ENCODE measurements around the gene SNRPD2.
"Not testable (repeated sequence)": the region's sequence is repeated elsewhere in the genome, so short reads cannot be mapped to it uniquely, and the experiment has no call there.

SNRPD2 gene

DNA sequence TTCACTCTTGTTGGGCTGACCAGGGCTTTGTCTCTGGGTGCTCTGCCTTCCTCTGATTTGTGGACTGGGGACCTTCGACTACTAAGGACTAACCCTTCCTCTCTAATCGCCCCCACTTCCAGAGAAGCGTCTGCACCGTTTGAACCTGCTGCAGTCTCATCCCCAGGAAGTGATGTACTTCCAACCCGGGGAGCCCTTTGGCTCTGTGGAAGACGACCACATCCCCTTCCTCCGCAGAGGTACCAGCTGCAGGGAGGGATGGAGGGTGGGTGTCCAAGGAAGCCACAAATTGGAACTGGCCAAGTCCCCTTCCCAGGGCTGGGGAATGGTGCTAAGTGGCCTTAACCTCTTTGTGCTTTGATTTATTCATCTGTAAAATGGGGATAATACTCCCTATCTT is 9.9 kb upstream of the SNRPD2 start:
- DNase-seq (ENCODE audit: low read depth), result no peak

DNA sequence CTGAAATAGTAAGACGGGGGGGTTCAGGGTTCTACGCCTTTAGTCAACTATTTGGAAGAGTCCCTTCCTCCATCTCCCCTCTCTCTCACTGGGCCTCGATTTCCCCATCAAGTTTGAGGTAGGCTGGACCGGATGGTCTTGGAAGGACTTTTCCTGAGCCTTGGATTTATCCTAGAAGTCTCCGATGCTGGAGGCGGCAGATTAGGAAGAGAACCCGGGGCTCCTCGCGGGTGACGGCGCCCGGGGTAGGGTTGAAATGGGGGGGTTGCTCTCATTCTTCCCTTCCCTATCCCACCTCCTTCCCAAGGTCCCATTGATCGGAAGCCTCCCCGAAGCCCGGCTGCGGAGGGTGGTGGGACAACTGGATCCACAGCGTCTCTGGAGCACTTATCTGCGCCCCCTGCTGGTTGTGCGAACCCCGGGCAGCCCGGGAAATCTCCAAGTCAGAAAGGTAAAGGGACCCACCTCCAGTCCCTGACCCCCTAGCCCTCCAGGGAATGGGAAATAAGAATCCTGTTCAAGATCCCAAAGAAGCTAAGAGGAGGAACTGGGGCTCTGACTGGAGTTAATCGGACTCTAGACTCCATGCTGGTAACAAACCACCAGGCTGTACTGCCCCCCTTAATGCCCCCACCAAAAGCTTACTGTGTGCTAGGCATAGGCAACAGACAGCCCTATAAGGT is 1.5 kb upstream of the SNRPD2 start:
- DNase-seq (ENCODE audit: low read depth), result no peak

DNA sequence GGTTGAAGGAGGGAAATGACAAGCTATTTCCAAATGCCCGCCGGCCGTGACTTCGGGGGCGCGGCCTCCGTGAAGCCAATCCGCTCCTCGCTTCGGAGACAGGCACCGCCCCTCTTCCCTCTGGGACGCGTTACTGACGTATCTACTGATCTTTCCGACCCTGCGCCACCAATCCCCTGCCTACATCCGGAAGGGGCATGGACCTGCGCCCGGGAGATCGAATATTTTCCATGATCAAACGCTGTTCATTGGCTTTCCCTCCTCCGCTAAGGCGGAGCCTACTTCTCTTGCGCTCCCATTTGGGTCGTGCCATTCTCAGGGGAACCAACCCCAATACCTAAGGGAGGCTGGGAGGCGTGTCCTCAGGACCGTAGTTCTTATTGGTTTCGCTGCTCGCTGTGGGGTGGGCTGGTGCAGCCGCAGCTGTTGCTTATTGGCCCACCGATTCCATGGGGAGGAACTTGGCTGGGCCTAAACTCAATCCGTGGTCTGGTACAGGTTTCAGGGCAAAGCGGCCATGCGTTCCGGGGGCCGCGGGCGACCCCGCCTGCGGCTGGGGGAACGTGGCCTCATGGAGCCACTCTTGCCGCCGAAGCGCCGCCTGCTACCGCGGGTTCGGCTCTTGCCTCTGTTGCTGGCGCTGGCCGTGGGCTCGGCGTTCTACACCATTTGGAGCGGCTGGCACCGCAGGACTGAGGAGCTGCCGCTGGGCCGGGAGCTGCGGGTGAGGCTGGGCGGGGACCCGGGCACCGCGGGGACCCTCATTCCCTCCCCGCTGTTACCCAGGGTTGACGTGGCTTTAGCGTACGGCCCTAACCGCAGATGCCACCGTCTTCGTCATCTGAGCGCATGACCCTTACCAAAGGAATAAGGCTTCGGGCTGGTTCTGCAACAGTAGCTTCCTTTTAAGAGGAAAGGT is 693 bp upstream of the SNRPD2 start, which contains the start of gene QPCTL:
Gene QPCTL, plus strand, starts transcription at position 480 of the 919 bp plus-strand sequence. Its CDS starts 38 bp downstream, at position 518.
- peak; percentile 98 for DNase-seq (ENCODE audit: low read depth)

DNA sequence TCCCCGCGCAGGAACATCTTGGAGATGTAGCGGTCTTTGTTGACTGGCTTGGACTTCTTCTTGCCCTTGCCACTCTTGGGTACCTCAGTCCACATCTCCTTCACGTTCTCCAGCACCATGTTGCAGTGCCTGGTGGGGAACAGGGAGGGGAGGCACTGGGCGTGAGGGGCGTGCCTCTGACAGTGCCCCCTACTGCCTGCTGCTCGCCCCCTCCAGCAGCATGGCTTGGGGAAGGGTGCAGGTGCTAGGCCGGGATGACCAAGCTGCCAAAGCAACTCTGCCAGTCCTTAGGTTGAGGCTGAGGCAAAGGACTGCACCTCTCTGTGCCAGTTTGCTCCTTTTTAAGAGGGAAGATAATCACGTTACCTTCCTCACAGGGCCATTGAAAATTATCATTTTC is 4.2 kb downstream of the SNRPD2 start:
- DNase-seq (ENCODE audit: low read depth), result no peak

DNA sequence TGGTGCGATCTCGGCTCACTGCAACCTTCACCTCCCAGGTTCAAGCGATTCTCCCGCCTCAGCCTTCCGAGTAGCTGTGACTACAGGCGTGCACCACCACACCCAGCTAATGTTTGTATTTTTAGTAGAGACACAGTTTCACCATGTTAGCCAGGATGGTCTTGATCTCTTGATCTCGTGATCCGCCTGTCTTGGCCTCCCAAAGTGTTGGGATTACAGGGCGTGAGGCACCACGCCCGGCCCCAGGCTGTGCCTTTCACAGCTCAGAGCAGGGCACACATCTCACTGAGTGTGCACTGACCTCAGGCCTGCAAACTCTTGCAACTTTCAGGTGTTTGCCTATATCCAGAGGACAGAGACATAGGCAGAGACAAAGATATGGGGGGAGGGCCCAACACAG is 6.7 kb downstream of the SNRPD2 start:
- DNase-seq (ENCODE audit: low read depth), result not testable (repeated sequence)

DNA sequence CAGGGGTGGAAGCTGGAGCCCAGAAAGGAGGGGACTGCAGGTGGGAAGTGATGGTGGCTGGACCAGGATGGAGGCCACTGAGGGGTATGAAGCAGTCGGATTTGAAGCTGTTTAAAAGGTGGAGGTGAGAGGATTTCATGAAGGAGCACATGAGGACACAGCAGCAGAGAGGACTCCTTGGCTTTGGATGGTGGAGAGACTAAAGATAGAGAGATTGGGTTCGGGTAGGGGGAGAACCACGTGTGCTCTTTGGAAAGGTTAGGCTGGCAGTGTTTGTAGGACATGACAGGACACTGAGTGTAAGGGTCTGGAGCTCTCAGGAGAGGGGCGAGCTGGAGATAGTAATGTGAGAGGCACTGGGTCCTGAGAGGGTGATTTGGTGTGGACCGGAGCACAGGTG is 8.8 kb downstream of the SNRPD2 start:
- DNase-seq (ENCODE audit: low read depth), result no peak

DNA sequence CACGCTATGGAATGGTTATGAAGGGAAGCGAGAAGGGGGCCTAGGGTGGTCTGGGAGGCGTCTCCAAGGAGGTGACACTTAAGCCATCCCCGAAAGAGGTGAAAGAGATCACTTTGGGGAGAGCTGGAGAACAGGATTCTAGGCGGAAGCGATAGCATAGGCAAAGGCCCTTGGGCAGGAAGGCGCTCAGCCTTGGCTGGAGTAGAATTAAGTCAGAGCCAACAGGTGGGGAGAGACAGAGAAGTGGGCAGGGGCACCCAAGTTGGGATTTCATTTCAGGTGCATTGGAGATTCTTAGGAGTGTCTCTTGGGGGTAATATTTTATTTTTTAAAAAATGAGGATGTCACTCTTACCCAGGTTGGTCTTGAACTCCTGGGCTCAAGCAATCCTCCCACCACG is 9.6 kb downstream of the SNRPD2 start:
- no peak for DNase-seq (ENCODE audit: low read depth)

DNA sequence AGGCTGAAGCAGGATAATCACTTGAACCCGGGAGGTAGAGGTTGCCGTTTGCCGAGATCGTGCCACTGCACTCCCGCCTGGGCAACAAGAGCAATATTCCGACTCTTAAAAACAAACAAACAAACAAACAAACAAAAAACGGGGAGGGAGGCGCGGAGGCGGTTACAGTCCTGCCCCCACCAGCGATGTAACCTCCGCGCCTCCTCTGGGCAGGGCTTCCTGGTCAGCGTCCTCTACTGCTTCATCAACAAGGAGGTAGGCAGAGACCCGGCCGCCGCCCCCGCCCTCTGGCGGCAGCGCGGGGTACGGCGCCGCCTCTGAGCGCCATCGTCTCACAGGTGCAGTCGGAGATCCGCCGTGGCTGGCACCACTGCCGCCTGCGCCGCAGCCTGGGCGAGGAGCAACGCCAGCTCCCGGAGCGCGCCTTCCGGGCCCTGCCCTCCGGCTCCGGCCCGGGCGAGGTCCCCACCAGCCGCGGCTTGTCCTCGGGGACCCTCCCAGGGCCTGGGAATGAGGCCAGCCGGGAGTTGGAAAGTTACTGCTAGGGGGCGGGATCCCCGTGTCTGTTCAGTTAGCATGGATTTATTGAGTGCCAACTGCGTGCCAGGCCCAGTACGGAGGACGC is 10.2 kb downstream of the SNRPD2 start:
- peak; percentile 76 for DNase-seq (ENCODE audit: low read depth)

DNA sequence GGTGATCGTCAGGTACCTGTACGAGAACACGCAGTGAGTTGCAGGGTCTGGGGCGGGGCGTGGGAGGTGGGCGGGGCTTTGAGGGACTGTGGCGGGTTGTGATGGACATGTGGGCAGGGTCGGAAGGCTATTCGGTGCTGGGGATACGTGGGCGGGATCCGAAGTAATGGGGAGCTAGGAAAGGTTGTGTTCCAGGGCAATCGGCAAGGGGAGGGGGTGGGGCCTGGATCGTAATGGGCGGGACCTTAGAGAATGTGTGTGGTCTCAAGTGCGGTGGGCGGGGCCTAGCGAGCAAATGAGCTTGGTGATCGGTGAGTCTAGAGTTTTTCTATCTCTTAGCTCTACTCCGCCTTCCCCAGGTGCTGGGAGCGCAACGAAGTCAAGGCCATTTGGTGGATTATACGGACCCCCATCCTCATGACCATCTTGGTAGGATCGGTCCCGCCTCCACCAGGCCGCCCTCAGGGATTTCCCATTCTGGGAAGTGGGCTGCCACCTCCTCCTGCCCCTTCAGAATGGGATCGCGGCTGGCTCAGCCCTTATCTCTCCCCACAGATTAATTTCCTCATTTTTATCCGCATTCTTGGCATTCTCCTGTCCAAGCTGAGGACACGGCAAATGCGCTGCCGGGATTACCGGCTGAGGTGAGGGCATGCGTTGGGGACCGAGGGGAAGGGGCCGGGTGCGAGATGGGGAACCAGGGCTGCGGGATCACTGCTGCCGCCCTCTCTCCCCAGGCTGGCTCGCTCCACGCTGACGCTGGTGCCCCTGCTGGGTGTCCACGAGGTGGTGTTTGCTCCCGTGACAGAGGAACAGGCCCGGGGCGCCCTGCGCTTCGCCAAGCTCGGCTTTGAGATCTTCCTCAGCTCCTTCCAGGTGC is 14.2 kb downstream of the SNRPD2 start:
- DNase-seq (ENCODE audit: low read depth), result peak; percentile 95

DNA sequence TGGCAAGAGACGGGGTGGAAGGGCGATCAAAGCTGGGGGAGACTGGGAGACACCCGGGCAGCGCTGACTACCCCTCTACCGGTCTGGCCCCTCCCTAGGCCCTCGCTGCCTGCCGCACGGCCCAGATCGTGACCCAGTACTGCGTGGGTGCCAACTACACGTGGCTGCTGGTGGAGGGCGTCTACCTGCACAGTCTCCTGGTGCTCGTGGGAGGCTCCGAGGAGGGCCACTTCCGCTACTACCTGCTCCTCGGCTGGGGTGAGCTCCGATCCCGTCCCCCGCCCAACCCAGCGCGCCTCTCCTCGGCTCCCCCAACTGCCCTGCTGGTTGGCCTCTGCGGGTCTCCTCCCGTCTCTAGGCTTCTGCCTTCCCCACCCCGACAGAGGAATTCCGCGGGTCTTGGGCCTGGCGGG is 14.9 kb downstream of the SNRPD2 start:
- no peak for DNase-seq (ENCODE audit: low read depth)

DNA sequence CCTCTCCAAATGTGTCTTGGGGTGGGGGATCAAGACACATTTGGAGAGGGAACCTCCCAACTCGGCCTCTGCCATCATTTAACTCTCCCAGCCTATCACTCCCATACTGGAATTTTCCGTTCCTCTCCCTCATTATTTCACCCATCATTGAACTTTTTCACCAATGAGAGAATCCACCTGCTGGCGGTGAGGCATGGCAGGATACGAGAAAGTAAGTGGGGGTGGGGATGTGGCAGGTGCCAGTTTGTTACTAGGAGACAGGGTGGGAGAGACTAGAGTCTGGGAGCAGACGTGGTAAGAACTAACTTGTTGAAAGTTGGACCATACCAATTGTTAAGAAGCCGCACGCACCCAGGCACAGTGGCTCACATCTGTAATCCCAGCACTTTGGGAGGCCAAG is 16.8 kb downstream of the SNRPD2 start:
- DNase-seq (ENCODE audit: low read depth), result no peak

DNA sequence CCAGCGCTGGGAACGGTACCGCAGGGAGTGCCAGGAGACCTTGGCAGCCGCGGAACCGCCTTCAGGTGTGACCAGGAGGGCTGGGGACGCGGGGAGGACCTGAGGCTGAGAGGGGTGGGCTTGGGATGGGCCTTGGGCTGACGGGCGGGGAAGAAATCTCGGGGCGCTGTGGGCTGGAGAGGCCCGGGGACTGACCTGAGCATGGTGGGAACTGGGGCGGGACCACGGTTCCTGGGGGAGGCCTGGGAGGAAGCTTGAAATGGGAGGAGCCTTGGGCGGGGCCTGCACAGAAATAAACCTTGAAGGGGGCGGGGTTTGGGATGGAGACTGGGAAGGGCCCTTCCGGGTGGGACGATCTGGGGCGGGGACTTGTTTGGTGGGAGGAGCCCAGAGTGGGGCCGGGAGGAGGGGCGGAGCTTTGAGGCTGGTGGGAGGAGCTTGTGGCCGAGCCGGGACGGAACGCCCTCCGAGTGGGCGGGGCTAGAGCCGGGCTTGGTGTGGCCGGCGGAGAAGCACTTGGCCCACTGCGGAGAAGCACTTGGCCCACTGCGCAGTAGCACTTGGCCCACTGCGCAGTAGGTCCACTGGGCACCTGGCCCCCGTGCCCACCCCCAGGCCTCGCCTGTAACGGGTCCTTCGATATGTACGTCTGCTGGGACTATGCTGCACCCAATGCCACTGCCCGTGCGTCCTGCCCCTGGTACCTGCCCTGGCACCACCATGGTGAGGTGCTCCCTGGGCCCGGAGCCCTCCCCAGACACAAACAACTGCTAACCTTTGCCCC is 20.9 kb downstream of the SNRPD2 start:
- peak; percentile 91 for DNase-seq (ENCODE audit: low read depth)

DNA sequence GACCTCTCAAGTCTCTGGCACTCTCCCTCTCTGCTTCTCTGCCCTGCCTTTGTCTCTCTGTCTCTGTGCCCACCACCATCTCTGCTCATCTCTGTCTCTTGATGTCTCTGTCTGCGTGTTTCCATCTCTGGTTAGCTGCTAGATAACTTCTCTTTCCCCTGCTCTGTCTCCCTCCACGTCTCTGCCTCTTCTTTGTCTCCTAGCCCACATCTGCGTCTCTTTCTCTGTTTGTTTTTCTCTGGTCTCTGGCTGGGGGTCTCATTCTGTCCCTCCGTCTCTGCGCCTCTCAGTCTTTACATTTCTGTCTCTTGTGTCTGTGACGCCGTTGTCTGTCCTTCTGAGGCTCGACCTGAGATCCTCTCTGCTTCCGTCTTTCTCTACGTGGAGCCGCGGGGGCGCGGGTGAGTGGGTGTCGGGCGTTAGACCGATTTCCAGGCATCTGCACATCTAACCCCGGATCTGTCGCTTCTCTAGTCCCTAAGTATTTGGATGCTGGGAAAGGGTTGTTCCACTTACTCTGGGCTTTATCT is 23.3 kb downstream of the SNRPD2 start:
- DNase-seq (ENCODE audit: low read depth), result no peak

DNA sequence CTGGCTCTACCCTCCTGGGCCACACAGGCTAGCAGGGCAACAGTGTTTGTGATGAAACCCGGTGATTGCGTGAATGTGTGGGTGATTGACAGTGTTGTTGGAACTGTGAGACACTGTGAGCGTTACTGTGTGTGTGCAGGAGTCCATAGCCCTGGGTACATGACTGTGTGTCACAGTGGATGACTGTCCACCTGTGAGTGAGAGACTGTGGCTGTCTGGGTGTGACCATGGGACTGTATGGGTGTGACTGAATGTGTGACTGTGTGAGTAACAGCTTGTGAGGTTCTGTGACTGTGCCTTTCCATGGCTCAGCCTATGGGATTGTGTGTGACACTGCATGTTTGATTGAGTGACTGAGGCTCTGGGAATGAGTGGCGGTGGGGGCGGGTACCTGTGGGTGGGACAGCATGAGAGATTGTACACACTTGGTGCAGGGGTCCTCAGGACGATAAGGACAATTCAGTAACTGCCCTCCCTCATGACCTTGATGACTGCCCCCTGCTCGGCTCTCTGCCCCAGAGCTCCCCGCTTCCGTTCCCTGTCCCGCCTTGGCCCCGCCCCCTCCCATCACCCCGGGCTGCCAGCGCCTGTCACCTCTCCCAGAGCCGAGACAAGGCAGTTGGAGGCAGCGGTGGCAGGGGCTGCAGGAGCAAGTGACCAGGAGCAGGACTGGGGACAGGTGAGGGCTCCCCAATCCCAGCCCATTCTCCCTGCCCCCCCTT is 24.0 kb downstream of the SNRPD2 start, which contains the start of gene GIPR:
Gene GIPR, plus strand, starts transcription at position 602 of the 722 bp plus-strand sequence. CDS start 1,300 bp downstream, outside the sequence.
- peak; percentile 58 for DNase-seq (ENCODE audit: low read depth)

DNA sequence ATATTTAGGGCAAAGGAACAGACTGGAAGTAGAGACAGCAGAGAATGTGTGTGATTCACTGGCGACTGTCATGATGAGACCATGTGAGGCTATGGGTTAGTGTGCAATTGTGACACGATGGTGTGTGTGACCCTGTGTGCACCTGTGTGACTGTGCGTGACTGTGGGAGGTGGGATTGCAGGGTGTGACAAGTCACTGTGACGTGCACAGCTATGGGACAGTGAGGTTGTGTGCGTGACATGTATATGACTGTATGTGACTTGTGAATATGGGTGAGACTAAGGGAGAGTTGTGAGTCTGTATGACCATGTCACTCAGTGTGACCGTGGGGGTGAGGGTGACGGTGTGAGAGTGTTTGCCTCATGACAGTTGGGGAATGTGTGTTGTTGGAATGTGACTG is 27.2 kb downstream of the SNRPD2 start:
- DNase-seq (ENCODE audit: low read depth), result no peak

DNA sequence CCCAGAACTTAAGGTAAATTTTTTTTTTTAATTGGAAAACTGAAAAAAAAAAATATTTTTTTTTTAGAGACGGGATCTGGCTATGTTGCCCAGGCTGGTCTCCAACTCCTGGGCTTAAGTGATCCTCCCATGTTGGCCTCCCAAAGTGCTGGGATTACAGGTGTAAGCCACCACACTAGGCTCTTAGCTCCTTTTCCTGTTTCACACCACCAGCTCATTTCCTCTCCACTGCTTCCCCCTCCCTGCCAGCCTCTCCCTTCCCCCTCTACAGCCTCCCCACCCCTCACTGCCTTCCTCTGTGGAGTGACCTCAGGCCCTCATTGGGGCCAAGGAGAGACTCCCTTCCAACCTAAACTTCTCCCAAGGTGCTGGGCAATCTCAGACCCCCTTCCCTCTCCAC is 28.0 kb downstream of the SNRPD2 start:
- DNase-seq (ENCODE audit: low read depth), result no peak

DNA sequence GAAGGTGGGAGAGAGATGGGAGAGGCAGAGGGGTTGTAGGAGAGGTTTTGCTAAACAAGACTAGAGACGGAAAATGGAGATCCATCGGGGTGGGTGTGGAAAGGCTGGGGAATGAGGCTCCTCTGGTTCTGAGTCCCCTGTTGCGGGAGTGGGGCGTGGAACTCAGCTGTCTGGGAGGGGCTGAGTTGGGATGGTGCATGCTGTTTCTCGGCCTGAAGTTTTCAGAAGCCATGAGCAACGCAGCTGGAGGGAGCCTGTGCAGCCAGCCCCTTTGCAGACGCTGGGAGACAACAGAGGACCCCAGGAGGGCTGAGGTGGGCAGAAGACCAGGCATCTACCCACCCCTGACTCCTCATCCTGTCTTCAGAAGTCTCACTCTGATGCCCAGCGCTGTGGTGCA is 31.1 kb downstream of the SNRPD2 start:
- DNase-seq (ENCODE audit: low read depth), result no peak

DNA sequence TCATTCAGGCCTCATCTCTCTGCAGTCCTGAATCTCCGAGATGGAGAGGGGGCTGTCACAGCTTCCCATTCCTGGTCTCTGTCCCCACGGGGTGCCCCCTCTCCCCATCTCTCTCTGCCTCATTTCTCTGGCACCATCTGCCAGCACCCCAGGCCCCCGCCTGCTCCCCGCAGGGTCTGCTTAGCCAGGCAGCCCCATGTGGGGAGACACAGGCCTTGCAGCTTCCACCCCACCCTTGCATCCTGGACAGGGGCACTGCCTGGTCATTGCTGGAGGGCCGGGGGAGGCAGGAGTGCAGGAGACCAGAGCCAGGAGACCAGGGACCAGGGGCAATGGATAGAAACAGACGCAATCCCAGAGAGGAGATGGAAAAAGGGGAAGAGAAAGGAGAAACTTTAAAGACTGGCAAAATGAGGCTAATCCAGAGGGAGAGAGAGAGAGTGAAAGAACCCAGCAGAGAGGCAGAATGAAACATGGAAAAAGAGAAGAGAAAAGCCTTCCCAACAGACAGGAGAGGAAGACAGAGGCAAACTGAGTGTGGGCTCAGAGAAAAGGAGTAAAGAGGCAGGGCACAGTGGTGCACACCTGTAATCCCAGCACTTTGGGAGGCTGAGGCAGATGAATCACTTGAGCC is 32.5 kb downstream of the SNRPD2 start:
- DNase-seq (ENCODE audit: low read depth), result no peak

DNA sequence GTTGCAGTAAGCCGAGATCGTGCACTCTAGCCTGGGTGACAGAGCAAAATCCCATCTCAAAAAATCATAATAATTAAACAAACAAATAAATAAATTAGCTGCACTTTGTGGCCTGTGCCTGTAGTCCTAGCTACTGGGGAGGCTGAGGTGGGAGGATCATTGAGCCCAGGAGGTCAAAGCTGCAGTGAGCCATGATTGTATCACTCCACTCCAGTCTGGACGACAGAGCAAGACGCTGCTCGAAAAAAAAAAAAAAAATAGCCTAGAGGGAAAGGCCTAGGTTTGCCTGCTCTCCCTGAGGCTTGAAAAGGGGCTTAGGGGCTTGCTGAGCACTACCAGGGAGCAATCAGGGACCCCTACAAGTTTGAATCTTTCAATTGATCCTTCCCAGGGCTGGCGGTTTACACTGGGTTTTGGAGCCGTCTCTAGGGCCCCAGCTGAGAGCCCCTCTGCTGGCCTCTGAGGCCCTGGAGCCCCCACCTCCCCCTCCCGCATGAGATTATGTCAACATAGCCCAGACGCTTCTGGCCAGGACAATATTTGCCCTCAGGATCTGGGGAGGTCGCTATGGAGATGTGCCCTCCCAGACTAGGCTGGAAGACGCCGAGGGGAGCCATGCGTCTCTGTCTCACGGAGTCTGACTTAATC is 34.1 kb downstream of the SNRPD2 start:
- DNase-seq (ENCODE audit: low read depth), result no peak

Data from CMK (cell line).